ENCODE measurements around the gene ISYNA1.
"Not testable (repeated sequence)": the region's sequence is repeated elsewhere in the genome, so short reads cannot be mapped to it uniquely, and the experiment has no call there.

ISYNA1 gene

DNA sequence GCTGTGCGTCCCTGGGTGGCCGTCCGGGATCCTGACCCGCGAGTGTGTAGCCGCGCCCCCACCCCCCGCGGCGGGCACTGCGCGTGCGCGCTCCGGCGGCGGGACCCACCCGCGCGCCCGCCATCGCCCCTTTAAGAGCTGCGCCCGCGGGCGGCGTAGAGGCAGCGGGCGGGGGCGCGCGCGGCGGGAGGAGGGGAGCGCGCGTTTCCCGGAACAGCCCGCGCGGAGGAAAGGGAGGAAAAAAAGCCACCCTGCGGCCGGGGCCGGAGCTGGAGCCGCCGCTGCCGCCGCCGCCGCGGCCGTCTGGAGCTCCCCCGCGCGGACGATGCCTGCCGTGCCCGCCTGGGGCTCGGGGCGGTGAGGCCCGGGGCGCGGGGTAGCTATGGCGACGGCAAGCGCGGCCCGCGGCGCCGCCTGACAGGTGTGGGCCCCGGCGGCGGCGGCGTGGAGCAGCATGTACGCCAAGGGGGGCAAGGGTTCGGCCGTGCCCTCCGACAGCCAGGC is 18.7 kb downstream of the ISYNA1 start, which contains the start of gene SSBP4:
Gene SSBP4 (plus strand): TSS at position 204 of the 504 bp plus-strand sequence. CDS start 251 bp downstream, at position 455.
- peak; percentile 72 for DNase-seq (ENCODE audit: low spot score)

DNA sequence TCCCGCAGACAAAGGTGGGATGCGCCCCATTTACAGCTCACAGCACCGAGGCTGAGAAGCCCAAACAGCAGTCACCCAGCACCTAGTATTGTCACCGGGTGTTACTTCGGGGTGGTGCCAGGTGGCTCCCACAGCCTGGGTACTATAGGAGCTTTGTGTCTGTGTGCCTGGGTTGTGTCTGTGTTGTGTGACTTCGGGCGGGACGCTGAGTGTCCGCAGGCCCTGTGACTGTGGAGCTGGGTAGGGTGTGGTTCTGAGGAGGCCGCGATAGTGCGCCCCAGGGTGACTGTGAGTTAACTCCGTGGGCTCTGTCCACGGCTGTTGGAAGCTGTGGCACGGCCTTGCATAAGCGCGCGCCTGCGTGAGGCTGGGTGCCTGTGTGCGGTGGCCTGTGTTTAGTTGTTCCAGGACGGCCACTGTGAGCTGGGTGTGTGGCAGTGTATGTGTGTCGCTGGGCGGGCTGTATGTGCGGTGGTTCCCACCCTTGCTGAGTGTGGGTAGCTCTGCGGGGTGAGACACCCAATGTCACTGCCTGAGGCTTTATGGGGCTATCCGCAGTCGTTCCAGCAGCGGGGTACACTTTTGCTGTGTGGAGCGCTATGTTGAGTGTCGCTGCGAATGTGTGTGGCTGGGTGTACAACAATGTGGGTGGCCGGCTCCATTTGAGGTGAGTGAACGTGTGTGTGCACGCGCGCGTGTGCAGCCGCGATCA is 19.3 kb downstream of the ISYNA1 start:
- DNase-seq (ENCODE audit: low spot score), result peak; percentile 54

DNA sequence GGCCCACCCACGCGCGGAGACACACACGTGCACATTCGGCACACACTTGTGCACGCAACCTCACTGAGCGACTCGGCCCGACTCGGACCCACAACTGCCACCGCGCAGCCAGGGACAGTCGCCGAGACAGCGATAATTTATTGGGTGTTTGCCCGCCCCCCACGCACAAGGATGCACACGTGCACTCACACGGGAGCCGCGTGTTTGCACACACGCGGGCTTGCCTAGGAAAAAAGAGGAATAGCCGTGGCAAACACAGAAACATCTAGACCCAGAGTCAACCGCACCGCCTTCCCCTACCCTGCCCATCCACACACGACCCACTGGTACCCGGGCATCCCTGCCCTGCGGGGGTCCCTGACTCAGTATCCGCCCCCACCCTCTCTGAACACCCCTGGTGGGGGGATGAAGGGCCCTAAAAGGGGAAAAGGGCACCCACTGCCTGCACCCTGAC is 19.9 kb downstream of the ISYNA1 start:
- DNase-seq (ENCODE audit: low spot score), result no peak

DNA sequence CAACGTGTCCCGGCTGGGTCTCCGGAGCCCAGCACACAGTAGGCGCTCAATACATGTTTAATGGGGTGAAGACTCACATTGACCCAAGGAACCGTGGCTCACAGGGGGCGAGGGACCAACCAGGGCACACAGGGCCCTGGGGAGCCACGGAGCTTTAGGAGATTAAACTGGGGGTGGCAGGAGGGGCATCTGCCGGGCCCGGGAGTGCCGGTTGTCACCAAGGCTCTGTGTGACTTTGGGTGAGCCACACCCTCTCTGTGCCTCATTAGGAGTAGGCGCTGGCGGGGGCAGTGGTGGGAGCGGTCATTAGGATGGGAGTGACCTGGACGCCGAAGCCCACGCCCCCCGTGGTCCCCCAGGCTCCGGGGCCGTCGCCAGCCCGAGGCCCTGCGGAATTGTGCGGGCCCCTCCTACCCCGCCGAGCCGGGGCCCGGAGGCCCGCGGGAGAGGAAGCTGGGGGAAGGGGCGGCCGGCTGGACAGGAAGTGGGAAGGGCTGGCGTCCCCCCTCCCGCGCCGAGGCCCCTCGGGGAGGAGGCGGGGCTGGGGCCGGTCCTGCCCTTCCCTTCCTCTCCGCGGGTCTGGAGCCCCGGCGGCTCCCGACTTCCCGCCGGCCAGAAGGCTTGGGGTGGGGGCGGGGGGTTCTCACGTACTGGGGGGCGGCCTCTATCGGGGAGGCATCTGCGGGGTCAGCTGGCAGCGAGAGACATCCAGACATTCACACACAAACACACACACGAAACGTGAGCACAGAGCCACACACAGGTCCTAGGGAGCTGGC is 20.5 kb downstream of the ISYNA1 start:
- no peak for DNase-seq (ENCODE audit: low spot score)

DNA sequence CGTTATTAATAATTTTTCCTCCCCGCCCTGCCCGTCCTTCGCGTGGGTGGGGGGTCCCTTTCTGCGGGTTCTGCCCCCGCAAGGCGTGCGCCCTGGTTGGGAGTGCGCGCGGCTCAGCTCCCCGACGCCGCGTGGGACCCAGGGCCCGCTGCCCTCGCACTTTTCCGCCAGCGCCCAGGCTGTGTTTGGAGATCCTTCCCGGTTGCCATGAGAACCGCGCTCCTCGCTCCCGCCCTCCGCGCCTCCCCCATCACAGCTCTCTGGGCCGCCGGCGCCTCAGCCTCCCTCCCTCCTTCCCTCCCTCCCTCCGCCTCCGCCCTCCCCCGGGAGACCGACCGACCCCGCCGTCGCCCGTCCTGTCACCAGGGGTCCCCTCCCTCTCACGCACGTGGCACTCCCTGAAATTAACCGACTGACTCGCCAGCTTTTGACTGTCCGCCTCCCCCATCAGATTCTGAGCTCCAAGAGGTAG is 21.1 kb downstream of the ISYNA1 start:
- peak; percentile 82 for DNase-seq (ENCODE audit: low spot score)

DNA sequence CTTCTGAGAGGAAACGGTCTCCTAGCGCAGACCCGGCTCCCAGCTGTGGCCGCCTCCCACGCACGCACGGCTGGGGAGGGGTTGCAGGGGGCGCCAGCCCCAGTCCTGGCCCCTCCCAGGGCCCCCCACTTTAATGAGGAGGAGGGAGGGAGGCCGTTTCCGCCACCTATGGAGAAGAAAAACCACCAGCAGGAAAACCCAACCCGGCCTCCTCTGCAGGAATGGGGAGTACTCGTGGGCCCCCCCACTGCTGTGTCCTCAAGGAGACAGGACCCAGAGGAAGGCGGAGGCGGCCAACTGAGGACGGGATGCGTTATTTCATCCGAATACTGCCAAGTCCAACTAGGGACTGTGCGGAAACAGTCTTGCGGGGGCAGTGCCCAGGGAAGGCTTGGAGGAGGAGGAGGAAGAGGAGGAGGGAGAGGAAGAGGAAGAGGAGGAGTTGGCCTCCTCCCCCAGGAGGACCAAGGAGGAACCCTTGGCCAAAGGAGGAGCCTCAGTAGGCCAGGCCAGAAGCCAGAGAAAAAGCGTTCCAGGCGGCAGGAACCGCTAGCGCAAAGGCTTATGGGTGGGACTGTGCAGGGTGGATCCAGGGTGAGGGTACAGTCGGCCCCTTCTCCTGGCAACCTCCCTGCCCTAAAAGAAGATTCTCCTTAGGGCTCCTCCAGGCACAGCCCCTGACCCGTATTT is 22.6 kb downstream of the ISYNA1 start:
- DNase-seq (ENCODE audit: low spot score), result no peak

DNA sequence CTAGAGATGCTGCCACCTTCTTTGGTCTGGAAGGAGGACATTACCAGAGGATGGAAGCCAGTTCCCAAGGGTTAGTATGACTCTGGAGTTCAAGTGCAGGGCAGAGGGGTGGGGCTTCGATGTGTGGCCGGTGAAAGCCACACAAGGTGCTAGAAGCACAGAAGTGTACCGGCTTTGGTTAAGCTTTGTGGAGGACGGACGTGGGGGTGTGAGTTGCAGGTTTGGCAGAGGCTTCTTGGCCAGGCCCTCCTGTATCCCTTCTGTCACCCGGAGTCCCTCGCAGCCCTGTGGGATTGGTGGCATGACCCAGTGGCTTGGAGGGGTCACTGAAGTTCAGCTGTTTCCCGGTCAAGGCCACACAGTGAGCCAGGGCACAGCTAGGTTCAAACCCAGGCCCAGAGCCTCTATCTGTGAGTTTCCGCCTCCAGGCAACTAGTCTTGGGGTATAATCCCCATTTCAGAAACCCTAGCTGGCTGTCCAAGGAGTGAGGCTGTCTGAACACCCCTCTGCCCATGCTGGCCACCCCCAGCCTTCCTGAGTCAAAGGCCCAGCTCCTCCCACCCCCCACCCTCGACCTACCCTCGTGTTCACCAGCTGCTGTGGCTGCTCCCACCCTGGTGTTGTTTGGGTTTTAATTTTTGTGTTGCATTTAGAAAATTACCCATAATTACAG is 23.3 kb downstream of the ISYNA1 start:
- no peak for DNase-seq (ENCODE audit: low spot score)

DNA sequence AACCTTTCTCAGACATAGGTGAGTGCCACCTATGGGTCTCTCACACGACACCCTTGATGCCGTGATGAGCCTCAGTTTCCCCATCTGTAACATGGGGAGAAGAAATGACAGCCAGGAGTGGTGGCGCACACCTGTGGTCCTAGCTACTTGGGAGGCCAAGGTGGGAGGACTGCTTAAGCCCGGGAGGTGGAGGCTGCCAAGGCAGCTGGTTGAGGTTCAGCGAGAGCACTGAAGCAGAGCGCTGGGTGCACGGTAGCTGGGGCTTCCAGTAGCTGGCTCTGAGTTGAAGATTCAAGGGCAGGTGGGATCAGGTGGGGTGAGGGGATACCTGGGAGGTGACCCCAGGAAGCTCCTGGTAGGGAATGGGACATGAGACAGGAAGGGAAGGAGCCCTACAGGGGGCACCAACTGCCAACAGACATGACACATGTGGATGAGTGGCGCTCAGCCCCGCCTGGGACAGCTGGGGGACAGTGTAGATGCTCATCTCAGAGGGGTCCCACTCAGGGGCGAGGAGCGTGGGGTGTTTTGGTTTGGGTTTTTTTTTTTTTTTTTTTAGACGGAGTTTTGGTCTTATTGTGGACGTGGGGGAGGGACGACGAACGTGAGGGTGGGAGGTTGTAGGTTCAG is 25.2 kb downstream of the ISYNA1 start:
- no peak for DNase-seq (ENCODE audit: low spot score)

DNA sequence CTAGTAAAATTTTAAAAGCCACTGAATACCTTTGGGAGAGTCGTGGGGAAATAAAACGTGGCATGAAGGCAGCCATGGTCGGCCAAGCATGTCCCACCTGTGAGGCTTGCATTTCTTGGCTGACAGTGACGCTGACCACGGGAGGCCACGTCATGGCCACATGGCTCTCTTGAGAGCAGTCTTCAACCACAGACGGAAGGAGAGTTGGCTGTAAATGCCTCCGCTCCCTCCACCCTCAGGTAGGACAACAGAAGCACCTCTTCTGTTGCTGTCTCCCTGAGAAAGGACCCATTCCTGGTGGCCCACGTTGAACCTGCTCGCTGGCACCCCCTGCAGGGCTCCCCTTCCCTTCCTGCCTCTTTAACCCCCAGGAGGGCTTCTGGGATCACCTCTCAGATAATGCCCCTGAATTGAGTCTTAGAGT is 29.9 kb downstream of the ISYNA1 start:
- DNase-seq (ENCODE audit: low spot score), result no peak

DNA sequence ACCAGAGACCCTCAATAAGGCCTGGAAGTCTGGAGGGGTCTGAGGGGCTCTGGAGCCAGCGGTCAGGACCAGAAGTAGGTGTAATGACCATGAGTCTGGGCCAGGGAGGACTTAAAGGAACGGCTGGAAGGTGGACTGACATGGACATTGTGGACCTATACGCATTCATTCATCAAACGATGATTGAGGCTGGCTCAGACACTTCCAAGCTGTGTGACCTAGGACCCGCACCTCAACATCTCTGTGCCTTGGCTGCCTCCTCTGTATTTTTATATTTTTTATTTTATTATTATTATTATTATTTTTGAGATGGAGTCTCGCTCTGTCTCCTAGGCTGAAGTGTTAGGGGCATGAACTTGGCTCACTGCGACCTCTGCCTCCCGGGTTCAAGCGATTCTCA is 31.2 kb downstream of the ISYNA1 start:
- DNase-seq (ENCODE audit: low spot score), result no peak

DNA sequence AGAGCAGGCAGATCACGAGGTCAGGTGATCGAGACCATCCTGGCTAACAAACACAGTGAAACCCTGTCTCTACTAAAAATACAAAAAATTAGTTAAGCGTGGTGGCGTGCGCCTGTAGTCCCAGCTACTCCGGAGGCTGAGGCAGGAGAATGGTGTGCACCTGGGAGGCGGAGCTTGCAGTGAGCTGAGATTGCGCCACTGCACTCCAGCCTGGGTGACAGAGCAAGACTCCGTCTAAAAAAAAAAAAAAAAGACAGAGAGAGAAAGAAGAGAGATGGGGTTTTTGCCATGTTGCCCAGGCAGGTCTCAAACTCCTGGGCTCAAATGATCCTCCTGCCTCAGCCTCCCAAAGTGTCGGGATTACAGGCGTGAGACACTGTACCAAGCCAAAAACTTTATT is 32.2 kb downstream of the ISYNA1 start:
- not testable (repeated sequence) for DNase-seq (ENCODE audit: low spot score)

DNA sequence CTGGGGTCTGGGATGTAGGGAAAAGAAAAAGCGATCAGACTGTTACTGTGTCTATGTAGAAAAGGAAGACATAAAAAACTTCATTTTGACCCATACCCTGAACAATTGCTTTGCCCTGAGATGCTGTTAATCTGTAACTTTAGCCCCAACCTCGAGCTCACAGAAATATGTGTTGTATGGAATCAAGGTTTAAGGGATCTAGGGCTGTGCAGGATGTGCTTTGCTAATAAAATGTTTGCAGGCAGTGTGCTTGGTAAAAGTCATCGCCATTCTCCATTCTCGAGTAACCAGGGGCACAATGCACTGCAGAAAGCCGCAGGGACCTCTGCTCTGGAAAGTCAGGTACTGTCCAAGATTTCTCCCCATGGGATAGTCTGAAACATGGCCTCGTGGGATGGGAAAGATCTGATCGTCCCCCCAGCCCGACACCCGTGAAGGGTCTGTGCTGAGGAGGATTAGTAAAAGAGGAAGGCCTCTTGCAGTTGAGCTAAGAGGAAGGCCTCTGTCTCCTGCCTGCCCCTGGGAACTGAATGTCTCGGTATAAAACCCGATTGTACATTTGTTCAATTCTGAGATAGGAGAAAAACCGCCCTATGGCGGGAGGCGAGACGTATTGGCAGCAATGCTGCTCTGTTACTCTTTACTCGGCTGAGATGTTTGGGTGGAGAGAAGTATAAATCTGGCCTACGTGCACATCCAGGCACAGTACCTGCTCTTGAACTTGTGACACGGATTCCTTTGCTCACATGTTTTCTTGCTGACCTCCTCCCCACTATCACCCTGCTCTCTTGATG is 35.3 kb downstream of the ISYNA1 start:
- not testable (repeated sequence) for DNase-seq (ENCODE audit: low spot score)

DNA sequence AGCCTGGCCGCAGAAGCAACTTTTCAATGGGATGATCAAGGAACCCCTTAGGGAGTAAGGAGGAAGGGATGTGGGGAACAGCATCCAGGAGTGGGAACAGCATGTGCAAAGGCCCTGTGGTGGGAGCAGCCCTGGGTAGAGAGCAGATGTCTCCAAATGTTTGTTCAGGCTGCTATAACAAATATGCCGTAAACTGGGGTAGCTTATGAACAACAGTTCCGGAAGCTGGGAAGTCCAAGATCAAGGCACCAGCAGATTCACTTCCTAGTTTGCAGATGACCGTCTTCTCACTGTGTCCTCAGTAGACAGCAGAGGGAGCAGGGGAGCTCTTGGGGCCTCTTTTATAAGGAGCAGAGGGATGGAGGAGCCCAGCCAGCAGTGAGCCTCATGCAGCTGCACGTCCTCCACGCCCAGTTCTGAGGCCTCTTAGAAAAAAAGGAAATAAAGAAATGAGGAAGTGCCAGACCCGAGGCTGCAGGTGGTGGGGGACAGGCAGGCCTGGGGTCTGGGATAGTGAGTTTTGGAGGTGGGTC is 36.3 kb downstream of the ISYNA1 start:
- no peak for DNase-seq (ENCODE audit: low spot score)

DNA sequence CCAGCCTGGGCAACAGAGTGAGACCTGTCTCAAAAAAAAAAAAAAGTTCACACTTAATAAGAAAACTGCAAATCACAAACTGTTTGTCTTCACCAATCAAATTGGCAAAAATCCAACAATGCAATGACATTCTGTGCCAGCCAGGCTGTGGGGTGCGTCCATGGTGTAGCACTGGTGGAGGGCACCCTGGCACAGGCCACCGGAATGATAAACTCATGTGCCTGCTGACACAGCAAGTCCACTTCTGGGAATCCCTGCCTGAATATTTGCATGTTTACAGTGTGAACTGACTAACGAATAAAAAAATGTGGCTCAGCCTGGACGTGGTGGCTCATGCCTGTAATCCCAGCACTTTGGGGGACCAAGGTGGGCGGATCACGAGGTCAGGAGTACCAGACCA is 38.9 kb downstream of the ISYNA1 start:
- DNase-seq (ENCODE audit: low spot score), result no peak

DNA sequence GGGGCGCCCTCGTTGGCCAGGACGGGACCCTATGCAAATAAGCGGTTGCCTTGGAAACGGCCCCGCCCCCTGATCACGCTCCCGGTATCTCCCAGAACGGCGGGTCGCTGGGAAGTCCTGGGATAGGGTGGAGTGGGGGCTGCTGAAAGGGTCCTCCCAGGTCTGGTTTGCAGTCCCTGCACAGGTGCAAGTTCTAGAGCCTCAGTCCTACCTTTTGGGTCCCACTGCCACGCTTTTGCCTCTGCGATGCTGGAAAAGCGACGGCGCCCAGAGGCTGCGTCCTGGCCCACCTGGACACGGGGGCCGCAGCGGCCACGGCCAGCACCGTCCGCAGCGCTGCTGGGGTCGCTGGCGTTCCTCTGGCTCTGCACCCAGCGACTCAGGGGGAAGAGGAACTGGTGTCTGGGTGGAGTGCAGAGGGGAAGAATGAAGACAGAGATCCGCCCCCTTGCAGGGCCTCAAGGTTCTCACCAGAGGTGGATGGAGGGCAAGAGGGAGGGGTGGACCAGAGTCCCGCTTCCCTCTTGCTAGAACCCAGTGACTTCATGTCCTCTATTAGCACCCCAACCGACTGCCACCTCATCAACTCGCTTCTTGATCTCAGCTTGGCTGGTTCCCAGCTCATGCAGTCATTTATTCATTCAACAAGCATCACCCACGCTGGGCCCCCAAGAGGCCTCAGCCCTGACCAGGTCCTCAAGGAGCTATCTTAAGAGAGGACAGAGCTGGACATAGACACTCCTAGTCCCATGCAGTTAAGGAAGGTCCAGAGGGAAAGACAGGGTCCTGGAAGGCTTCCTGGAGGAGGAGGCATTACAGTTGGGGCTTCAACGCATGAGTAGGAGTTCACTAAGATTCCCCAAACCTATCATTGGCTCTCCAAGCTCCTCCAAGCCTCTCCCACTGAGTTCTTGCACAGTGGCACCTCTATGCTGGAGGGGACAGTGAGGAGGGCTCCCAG is 40.4 kb downstream of the ISYNA1 start, which contains the start of gene LRRC25:
Gene LRRC25 (minus strand): TSS at position 381 of the 961 bp plus-strand sequence. CDS start 659 bp downstream, outside the sequence.
- no peak for DNase-seq (ENCODE audit: low spot score)

DNA sequence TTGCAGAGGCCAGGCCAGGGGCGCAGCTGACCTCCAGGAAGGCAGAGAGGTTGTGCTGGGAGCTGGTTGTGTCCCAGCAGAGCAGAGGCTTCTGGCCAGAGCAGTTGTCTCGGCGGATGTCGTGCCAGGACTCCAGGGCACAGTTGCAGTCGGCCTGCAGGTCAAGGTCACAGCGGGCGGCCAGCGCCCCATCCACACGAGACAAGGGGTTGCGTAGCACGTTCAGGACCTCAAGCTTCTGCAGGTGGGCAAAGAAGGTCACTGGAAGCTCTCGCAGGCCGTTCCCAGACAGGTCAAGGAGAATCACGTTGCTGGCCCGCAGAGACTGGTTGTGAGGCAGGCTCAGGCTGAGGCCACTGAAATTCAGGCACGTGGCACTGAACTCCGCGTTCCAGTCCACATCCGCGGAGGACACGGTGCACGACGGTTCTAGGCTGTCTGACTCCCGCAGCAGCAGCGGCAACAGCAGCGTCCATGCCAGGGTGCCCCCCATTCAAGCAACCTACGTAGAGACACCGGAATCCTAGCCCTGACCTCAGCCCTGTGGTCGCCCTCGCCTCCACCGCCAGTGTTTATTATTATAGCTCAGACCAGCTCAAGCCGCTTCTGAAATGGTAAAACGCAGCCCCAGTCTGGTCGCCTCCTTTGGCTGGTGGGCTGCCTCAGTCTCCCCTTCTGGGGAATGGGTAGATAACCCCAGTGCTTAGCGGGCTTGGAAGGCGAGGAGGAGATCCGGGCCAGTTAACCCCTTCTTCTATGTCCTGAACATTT is 41.3 kb downstream of the ISYNA1 start:
- DNase-seq (ENCODE audit: low spot score), result no peak

DNA sequence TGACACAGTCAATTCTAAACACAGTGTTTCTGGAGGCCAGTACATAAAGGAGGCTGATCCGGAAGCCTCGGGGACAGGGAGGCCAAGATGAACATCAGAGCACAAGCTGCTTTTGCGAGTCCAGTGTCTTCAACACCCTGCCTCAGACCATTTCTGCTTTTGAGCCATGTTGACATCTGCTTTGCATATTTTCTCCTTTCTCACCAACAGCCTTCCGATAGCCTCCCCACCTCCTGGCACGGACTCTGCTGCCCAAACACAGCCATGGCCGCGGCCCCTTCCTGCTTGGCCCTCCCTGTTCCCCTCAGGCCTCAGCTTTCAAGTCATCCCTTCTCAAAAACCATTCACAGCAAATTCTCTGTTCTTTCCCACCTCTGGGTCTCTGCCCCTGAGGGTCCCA is 44.1 kb downstream of the ISYNA1 start:
- no peak for DNase-seq (ENCODE audit: low spot score)

DNA sequence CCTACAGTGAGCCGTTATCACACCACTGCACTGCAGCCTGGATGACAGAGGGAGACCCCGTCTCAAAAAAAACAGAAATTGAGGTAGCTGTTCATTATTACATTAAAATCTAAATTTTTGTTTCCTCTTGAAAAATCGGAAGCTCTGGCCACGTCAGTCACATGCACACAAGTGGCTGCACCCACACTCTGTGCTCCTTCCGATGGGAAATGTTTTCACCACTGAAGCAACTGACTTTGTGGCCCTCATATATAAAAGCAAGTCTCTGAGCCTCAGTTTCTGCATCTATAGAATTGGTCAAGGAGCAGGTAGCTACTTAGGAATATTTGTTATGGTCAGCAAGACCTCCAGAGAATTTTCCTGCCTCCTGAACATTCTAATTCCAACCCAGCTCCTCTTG is 45.0 kb downstream of the ISYNA1 start:
- DNase-seq (ENCODE audit: low spot score), result no peak
